DND-41 (cell line): ENCODE measurements around the gene MAP7.

Experiments
- ATAC-seq: fragments of 200-7000 bp; cut with Tn5 transposase; 3 replicates; pipeline ENCODE4 v1.9.1; 2021; ENCODE audit warnings: low read depth; ENCODE audit not compliant: insufficient read depth
- DNase-seq: peaks from one replicate; pipeline ENCODE4 v3.0.0-alpha.2; 2020
- H2AFZ ChIP-seq: 2 replicates; pipeline ENCODE4 v1.6.0; 2012; ENCODE audit warnings: low read depth, low read length
- H3K27ac ChIP-seq: 2 replicates; pipeline ENCODE4 v1.5.1; 2012; ENCODE audit warnings: low read length, inconsistent platforms
- H3K27me3 ChIP-seq: fragments of 200-600 bp; sonication (generic); 2 replicates; pipeline ENCODE4 v1.6.0; 2012; ENCODE audit warnings: low read length, mild to moderate bottlenecking, inconsistent platforms; ENCODE audit not compliant: insufficient read depth, poor library complexity
- H3K36me3 ChIP-seq: 2 replicates; pipeline ENCODE4 v1.5.1; 2012; ENCODE audit warnings: low read length, inconsistent platforms; ENCODE audit not compliant: insufficient read depth
- H3K4me1 ChIP-seq: 2 replicates; pipeline ENCODE4 v1.5.1; 2012; ENCODE audit warnings: mild to moderate bottlenecking, low read length; ENCODE audit not compliant: insufficient read depth
- H3K4me2 ChIP-seq: 2 replicates; pipeline ENCODE4 v1.6.0; 2012; ENCODE audit warnings: mild to moderate bottlenecking, moderate library complexity, low read length, inconsistent platforms; ENCODE audit not compliant: insufficient read depth
- H3K4me3 ChIP-seq, 2 experiments: fragments of 200-600 bp in 1 of 2; shearing (Covaris generic) in 1 of 2; 2 replicates each; pipeline ENCODE4 v1.5.1; 2012 to 2016; ENCODE audit warnings: inconsistent platforms in 2 of 2, low read length in 2 of 2, mild to moderate bottlenecking in 2 of 2, low read depth in 1 of 2, moderate library complexity in 1 of 2
- H3K79me2 ChIP-seq: 2 replicates; pipeline ENCODE4 v1.6.0; 2012; ENCODE audit warnings: low read length, inconsistent platforms; ENCODE audit not compliant: insufficient read depth
- H3K9ac ChIP-seq: 2 replicates; pipeline ENCODE4 v1.6.0; 2012; ENCODE audit warnings: low read depth, mild to moderate bottlenecking, inconsistent platforms, low read length, moderate library complexity
- H3K9me3 ChIP-seq: 2 replicates; pipeline ENCODE4 v1.5.1; 2012; ENCODE audit warnings: low read length, moderate library complexity, mild to moderate bottlenecking, inconsistent platforms; ENCODE audit not compliant: insufficient read depth, severe bottlenecking
- H4K20me1 ChIP-seq: 2 replicates; pipeline ENCODE4 v1.6.0; 2012; ENCODE audit warnings: low read length; ENCODE audit not compliant: insufficient read depth
- CTCF ChIP-seq: IDR thresholded peaks from 2 replicates; pipeline ENCODE4 v1.5.1; 2012; ENCODE audit warnings: borderline replicate concordance, low read length, moderate library complexity, mild to moderate bottlenecking; ENCODE audit not compliant: poor library complexity, severe bottlenecking; ENCODE audit errors: extremely low read depth
- EZH2 ChIP-seq: IDR thresholded peaks from 3 replicates; pipeline ENCODE4 v1.6.1; 2012; ENCODE audit warnings: borderline replicate concordance, low read depth, mild to moderate bottlenecking, moderate library complexity, low read length, inconsistent platforms; ENCODE audit not compliant: severe bottlenecking

MAP7 gene

GRCh38 chr6:136425793-136426192, 124.4 kb downstream of the MAP7 start:
- no peak overlapping the region for H3K9ac ChIP-seq
- no peaks in the 10 kb centered on the region for H4K20me1 ChIP-seq
- no peaks in the 10 kb centered on the region for H3K9me3 ChIP-seq
- H3K27ac ChIP-seq: no peak overlapping the region
- no peak overlapping the region for H2AFZ ChIP-seq
- no peak for TF ChIP-seq CTCF
- no peak for TF ChIP-seq EZH2
- no peaks in the 10 kb centered on the region for H3K36me3 ChIP-seq
- no peak overlapping the region for H3K4me3 ChIP-seq
- no peaks in the 10 kb centered on the region for H3K4me1 ChIP-seq
- no peaks in the 10 kb centered on the region for H3K27me3 ChIP-seq
- DNase-seq (no peak), ATAC-seq (no peak)
- no peak overlapping the region for H3K4me2 ChIP-seq
- no peaks in the 10 kb centered on the region for H3K79me2 ChIP-seq

DNA sequence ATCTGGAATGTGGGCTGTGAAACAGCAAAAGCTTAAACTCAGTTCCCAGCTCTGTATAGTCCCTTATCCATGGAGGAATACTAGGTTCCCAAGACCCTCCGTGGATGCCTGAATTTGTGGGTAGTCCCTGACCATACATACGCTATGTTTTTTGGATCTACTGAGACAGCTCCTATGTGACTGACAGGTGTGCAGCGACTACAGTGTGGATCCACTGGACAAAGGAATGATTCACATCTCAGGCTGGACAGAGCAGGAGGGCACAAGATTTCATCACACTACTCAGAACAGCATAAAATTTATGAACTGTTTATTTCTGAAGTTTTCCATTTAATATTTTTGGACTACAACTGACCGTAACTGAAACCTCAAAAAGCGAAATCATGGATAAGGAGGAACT, 125.3 kb downstream of the MAP7 start:
- no peaks in the 10 kb centered on the region for H3K27me3 ChIP-seq
- H2AFZ ChIP-seq: no peak overlapping the region
- no peak overlapping the region for H3K27ac ChIP-seq

GRCh38 chr6:136424450-136424849, 125.8 kb downstream of the MAP7 start:
- no peaks in the 10 kb centered on the region for H3K27me3 ChIP-seq
- TF ChIP-seq EZH2: no peak
- no peak for TF ChIP-seq CTCF
- H3K36me3 ChIP-seq: no peaks in the 10 kb centered on the region
- DNase-seq (no peak), ATAC-seq (no peak)
- H3K9ac ChIP-seq: no peak overlapping the region
- H3K9me3 ChIP-seq: no peaks in the 10 kb centered on the region
- no peaks in the 10 kb centered on the region for H3K4me1 ChIP-seq
- no peak overlapping the region for H3K4me2 ChIP-seq
- H3K79me2 ChIP-seq: no peaks in the 10 kb centered on the region
- no peaks in the 10 kb centered on the region for H4K20me1 ChIP-seq
- H3K4me3 ChIP-seq: no peak overlapping the region
- H3K27ac ChIP-seq: no peak overlapping the region
- H2AFZ ChIP-seq: no peak overlapping the region

More for the DNA sequence above, 125.3 kb downstream of the MAP7 start:
- H4K20me1 ChIP-seq: no peaks in the 10 kb centered on the region
- TF ChIP-seq CTCF (no peak), EZH2 (no peak)
- DNase-seq: no peak
- no peak overlapping the region for H3K9ac ChIP-seq
- no peaks in the 10 kb centered on the region for H3K79me2 ChIP-seq
- no peaks in the 10 kb centered on the region for H3K36me3 ChIP-seq
- no peak overlapping the region for H3K4me2 ChIP-seq
- ATAC-seq: no peak
- H3K4me3 ChIP-seq: no peak overlapping the region
- no peaks in the 10 kb centered on the region for H3K9me3 ChIP-seq
- no peaks in the 10 kb centered on the region for H3K4me1 ChIP-seq
